Tibial artery (tissue), 4 donors: Measurements from ENCODE around the gene MSI2.

Experiments used
- DNase-seq, 2 donors: peaks; one replicate each; pipeline ENCODE4 v3.0.0-alpha.2; 2019
- H3K27ac ChIP-seq, 2 donors: fragments of 200-600 bp; sonication (generic) in 1 of 2; 1 replicate in 1 of 2; 2 replicates in 1 of 2; pipeline ENCODE4 v1.5.1; 2018 to 2019; ENCODE audit warnings: mild to moderate bottlenecking in 1 of 2
- H3K27me3 ChIP-seq, 2 donors: fragments of 200-600 bp; sonication (generic) in 1 of 2; one replicate each; pipeline versions ENCODE4 v1.5.1 to v1.6.0; 2016 to 2019
- H3K36me3 ChIP-seq, 3 donors: fragments of 200-600 bp; sonication (generic) in 2 of 3; one replicate each; pipeline ENCODE4 v1.5.1; 2016 to 2019; ENCODE audit warnings: mild to moderate bottlenecking in 2 of 3
- H3K4me1 ChIP-seq, 4 donors: fragments of 200-600 bp; sonication (generic) in 2 of 4; 1 replicate in 3 of 4; 2 replicates in 1 of 4; pipeline ENCODE4 v1.5.1; 2016 to 2019
- H3K4me3 ChIP-seq, 2 donors: fragments of 200-600 bp; sonication (generic) in 1 of 2; 1 replicate in 1 of 2; 2 replicates in 1 of 2; pipeline ENCODE4 v1.5.1; 2018 to 2019; ENCODE audit warnings: mild to moderate bottlenecking in 2 of 2
- H3K9me3 ChIP-seq, 3 donors: fragments of 200-600 bp; sonication (generic) in 1 of 3; one replicate each; pipeline ENCODE4 v1.5.1; 2016 to 2019
- intact Hi-C: fragments of 100-400 bp; cut with DNase I; formaldehyde crosslinking; loops from one replicate; pipeline ENCODE4 v1.15.0; 2023; ENCODE audit warnings: low total_unique reads
- TF ChIP-seq, protein P1 (sequence below), 2 experiments: fragments of 200-600 bp in 1 of 2; fragments of 450-650 bp in 1 of 2; IDR thresholded peaks; one replicate each; pipeline ENCODE4 v1.5.1; 2017 to 2019; ENCODE audit warnings: antibody characterized with exemption in 2 of 2, mild to moderate bottlenecking in 1 of 2, moderate library complexity in 1 of 2

The MSI2 gene

DNA sequence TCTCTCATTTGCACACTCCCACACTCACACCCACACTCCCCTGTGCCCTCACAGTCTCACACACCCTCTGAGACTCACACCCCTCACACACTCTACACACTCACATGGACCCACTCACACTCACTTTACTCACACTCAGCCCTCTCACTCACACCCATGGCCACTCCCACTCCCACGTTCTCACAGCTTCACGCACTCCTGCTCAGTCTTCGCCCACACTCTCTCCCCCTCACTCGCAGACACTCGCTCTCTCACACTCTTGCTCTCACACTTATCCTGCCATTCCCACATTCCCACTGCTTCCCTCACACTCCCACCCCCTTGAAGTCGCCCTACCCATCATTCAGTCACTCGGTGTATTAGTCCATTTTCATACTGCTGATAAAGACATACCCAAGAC is 440.9 kb downstream of the MSI2 start:
- H3K27ac ChIP-seq = no peak overlapping the region
- intact Hi-C loops = loop anchor here (2.0 kb wide), 1 partner anchor 186 kb away; no protein-coding TSS in a partner anchor
- no peak overlapping the region for H3K4me3 ChIP-seq
- peaks cover 0 to 21% of the 10 kb centered on the region in 2 donors for H3K27me3 ChIP-seq
- no peaks in the 10 kb centered on the region for H3K4me1 ChIP-seq
- TF ChIP-seq, protein P1, sequence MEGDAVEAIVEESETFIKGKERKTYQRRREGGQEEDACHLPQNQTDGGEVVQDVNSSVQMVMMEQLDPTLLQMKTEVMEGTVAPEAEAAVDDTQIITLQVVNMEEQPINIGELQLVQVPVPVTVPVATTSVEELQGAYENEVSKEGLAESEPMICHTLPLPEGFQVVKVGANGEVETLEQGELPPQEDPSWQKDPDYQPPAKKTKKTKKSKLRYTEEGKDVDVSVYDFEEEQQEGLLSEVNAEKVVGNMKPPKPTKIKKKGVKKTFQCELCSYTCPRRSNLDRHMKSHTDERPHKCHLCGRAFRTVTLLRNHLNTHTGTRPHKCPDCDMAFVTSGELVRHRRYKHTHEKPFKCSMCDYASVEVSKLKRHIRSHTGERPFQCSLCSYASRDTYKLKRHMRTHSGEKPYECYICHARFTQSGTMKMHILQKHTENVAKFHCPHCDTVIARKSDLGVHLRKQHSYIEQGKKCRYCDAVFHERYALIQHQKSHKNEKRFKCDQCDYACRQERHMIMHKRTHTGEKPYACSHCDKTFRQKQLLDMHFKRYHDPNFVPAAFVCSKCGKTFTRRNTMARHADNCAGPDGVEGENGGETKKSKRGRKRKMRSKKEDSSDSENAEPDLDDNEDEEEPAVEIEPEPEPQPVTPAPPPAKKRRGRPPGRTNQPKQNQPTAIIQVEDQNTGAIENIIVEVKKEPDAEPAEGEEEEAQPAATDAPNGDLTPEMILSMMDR (IDR thresholded peaks at IDR 0.05) = no peak
- no peaks in the 10 kb centered on the region for H3K36me3 ChIP-seq
- H3K9me3 ChIP-seq = no peaks in the 10 kb centered on the region
- no peak for DNase-seq

DNA sequence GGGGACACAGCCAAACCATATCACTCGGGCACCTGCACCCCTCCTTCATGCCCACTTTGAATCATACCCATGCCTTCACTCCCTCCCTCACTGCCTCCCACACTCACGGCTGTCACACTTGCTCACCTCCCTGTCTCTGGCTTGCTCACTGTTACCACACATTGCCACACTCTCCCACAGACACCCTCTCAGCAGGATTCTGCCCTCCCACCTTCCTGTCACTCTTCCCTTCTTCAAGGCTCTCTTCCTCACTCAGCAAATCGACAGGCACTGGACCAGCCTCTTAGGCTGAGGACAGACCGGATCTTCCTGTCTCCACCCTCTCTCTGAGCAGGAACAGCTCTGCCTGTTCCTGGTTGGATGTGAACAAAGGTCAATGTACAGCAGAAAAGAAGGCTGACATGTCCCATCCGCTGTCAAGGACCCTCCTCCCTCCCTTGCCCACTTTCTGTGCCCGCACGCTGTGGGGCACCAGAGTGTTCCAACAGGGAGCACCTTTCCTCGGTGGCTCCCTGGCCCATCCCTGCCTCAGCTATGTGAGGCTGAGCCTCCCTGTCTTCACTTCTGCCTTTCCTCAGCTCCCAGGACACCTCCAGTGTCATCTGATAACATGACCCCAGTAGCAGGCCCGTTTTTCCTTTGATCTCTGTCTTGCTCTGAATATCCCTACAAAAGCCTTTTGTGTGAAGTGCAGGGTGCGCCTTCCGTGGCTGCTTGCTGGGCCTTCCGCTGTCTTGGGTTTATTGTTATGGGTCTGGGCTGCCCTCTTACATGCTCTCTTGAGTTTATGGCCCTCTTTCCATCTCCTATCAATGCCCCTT is 441.8 kb downstream of the MSI2 start:
- DNase-seq = no peak
- Histone ChIP-seq H3K27me3 (peaks cover 0 to 21% of the 10 kb centered on the region in 2 donors), H3K4me1 (no peaks in the 10 kb centered on the region), H3K36me3 (no peaks in the 10 kb centered on the region), H3K4me3 (no peak overlapping the region), H3K27ac (no peak overlapping the region), H3K9me3 (no peaks in the 10 kb centered on the region)
- intact Hi-C loops = loop anchor here (2.0 kb wide), 1 partner anchor 187 kb away; no protein-coding TSS in a partner anchor
- TF ChIP-seq, protein P1 (IDR thresholded peaks at IDR 0.05) = no peak

DNA sequence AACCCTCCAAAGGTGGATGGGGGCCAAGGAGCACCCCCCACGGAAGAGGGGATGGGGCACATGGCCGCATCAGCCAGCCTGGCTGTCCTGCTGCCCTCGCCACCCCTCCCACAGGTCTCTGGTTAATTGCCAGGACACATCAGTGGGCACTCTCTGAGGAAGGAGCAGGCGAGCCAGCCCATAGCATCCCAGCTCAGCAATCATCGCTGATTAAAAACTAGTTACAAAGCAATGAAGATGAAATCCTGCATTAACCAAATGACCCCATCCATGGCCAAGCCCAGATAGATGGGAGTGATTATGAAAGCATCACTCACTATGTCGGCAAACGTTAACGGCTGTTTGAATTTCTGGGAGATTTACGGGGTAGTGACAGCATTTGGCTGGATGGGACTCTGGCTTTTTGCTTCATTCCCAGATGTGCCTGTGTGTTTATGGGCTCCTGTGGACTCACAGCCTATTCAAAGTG is 443.5 kb downstream of the MSI2 start:
- Histone ChIP-seq H3K4me3 (no peak overlapping the region), H3K36me3 (no peaks in the 10 kb centered on the region), H3K27ac (no peak overlapping the region), H3K4me1 (no peaks in the 10 kb centered on the region), H3K27me3 (peaks cover 0 to 21% of the 10 kb centered on the region in 2 donors), H3K9me3 (no peaks in the 10 kb centered on the region)
- no peak for DNase-seq
- TF ChIP-seq, protein P1 (IDR thresholded peaks at IDR 0.05) = no peak
- intact Hi-C loops = no loop called here

DNA sequence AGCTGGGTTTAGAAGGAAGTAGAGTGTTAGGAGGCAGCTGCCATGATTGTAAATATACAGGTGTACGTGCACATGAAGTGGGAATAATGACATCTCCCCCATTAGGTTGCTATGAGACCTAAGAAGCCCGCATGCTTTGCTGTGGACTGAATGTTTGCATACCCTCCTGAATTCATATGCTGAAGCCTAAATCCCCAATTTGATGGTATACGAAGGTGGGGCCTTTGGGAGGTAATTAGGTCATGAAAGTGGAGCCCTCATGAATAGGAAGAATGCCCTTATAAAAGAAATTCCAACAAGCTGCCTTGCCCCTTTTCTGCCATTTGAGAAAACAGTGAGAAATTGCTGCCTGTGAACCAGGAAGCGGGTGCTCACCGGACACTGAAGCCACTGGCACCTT is 444.8 kb downstream of the MSI2 start:
- Histone ChIP-seq H3K4me1 (no peaks in the 10 kb centered on the region), H3K27ac (no peak overlapping the region), H3K4me3 (no peak overlapping the region), H3K36me3 (no peaks in the 10 kb centered on the region), H3K9me3 (no peaks in the 10 kb centered on the region), H3K27me3 (peaks cover 0 to 21% of the 10 kb centered on the region in 2 donors)
- intact Hi-C loops = no loop called here
- no peak for DNase-seq
- TF ChIP-seq, protein P1 (IDR thresholded peaks at IDR 0.05) = no peak

DNA sequence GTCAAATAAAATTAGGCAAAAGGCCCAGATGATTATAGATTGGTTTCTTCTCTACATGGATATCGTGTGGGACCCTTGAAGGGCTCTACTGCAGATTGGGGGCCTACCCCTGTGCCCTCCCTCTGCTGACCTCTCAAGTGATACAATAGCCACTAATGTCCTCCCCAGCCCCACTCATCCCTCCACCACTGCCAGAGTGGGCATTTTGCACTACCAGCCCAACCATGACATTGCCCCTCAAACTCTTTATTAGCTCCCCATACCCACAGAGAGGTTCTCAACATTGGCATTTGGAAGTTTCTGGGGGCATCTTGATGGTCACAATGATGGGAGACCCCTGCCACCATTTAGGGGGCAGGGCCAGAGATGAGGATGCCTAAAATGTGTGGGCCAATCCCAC is 446.9 kb downstream of the MSI2 start:
- Histone ChIP-seq H3K4me1 (no peaks in the 10 kb centered on the region), H3K27ac (no peak overlapping the region), H3K4me3 (no peak overlapping the region), H3K9me3 (no peaks in the 10 kb centered on the region), H3K36me3 (no peaks in the 10 kb centered on the region), H3K27me3 (peaks cover 0 to 30% of the 10 kb centered on the region in 2 donors)
- TF ChIP-seq, protein P1 (IDR thresholded peaks at IDR 0.05) = no peak
- intact Hi-C loops = no loop called here
- no peak for DNase-seq
